IMR-90 (cell line): ENCODE results near the gene TEX44. TPM values are rescaled to one million over a fixed set of nuclear protein-coding genes. Genes with fewer than 3 reads are reported as not detected.

Experiments used
- ATAC-seq: fragments of 200-7000 bp; cut with Tn5 transposase; 2 replicates; pipeline ENCODE4 v1.9.1; 2020; ENCODE audit warnings: low read depth, mild to moderate bottlenecking, moderate library complexity
- BruUV-seq: library from RNA; stranded (reverse); fragments of 400-500 nt; replicated peaks from 2 replicates; lab custom pipeline; 2021; lab: Mats Ljungman, UMichigan
- CTCF ChIA-PET: fragments of 300-600 bp; formaldehyde crosslinking; extraction: SDS; loops from one replicate; lab custom pipeline; 2021; ENCODE audit warnings: antibody characterized with exemption; lab: Yijun Ruan, JAX
- POLR2A ChIA-PET: fragments of 300-600 bp; sonication (Branson Sonifier 250); formaldehyde crosslinking; loops from one replicate; lab custom pipeline; 2022; ENCODE audit warnings: antibody characterized with exemption; ENCODE audit not compliant: unreplicated experiment; lab: Charles Lee
- DNase-seq: peaks from one replicate; pipeline ENCODE4 v3.0.0; 2013
- H2AFZ ChIP-seq: replicated peaks from 2 replicates; pipeline ENCODE3; 2013; ENCODE audit warnings: low read length, mild to moderate bottlenecking; ENCODE audit not compliant: poor library complexity
- H2AK5ac ChIP-seq: 2 replicates; pipeline ENCODE4 v1.6.1; 2013; ENCODE audit warnings: low read depth, low read length, inconsistent platforms
- H2AK9ac ChIP-seq: replicated peaks from 2 replicates; pipeline ENCODE3; 2013; ENCODE audit warnings: mild to moderate bottlenecking, low read depth, low read length, moderate library complexity; ENCODE audit not compliant: poor library complexity
- H2BK120ac ChIP-seq: 2 replicates; pipeline ENCODE4 v1.6.1; 2013; ENCODE audit warnings: low read depth, low read length, inconsistent platforms
- H2BK15ac ChIP-seq: 3 replicates; pipeline ENCODE4 v1.6.1; 2013; ENCODE audit warnings: low read depth, low read length, inconsistent platforms
- H2BK20ac ChIP-seq: 2 replicates; pipeline ENCODE4 v1.6.1; 2013; ENCODE audit warnings: low read depth, mild to moderate bottlenecking, inconsistent platforms, low read length, moderate library complexity
- H2BK5ac ChIP-seq: 2 replicates; pipeline ENCODE4 v1.6.1; 2013; ENCODE audit warnings: mild to moderate bottlenecking, low read depth, low read length, inconsistent platforms; ENCODE audit not compliant: poor library complexity, severe bottlenecking
- H3K14ac ChIP-seq: replicated peaks from 2 replicates; pipeline ENCODE4 v1.6.1; 2013; ENCODE audit warnings: low read depth, low read length, inconsistent platforms
- H3K18ac ChIP-seq: 2 replicates; pipeline ENCODE4 v1.6.1; 2013; ENCODE audit warnings: low read depth, low read length, control low read depth
- H3K23ac ChIP-seq: 2 replicates; pipeline ENCODE4 v1.6.1; 2013; ENCODE audit warnings: low read depth, low read length, inconsistent platforms
- H3K27ac ChIP-seq: 2 replicates; pipeline ENCODE4 v1.5.1; 2013; ENCODE audit warnings: mild to moderate bottlenecking, control low read depth, low read length; ENCODE audit not compliant: insufficient read depth
- H3K27me3 ChIP-seq: 2 replicates; pipeline ENCODE4 v1.6.1; 2013; ENCODE audit warnings: low read length; ENCODE audit not compliant: control insufficient read depth, insufficient read depth
- H3K36me3 ChIP-seq: 2 replicates; pipeline ENCODE4 v1.6.1; 2013; ENCODE audit warnings: low read length, mixed read lengths; ENCODE audit not compliant: control insufficient read depth, insufficient read depth
- H3K4ac ChIP-seq: 2 replicates; pipeline ENCODE4 v1.6.1; 2013; ENCODE audit warnings: low read depth, low read length, inconsistent platforms
- H3K4me1 ChIP-seq: 2 replicates; pipeline ENCODE4 v1.6.1; 2013; ENCODE audit warnings: low read length, mixed read lengths; ENCODE audit not compliant: control insufficient read depth, insufficient read depth
- H3K4me2 ChIP-seq: 2 replicates; pipeline ENCODE4 v1.6.1; 2013; ENCODE audit warnings: low read depth, mild to moderate bottlenecking, control low read depth, low read length, moderate library complexity
- H3K4me3 ChIP-seq: 2 replicates; pipeline ENCODE4 v1.5.1; 2013; ENCODE audit warnings: low read depth, mild to moderate bottlenecking, control low read depth, low read length, moderate library complexity; ENCODE audit not compliant: insufficient read depth
- H3K56ac ChIP-seq: 2 replicates; pipeline ENCODE4 v1.6.1; 2013; ENCODE audit warnings: low read length, inconsistent platforms; ENCODE audit not compliant: insufficient read depth; ENCODE audit errors: extremely low read depth
- H3K79me1 ChIP-seq, 2 experiments: 2 replicates each; pipeline ENCODE4 v1.6.1; 2013; ENCODE audit warnings: low read length in 2 of 2, inconsistent platforms in 1 of 2, low read depth in 1 of 2
- H3K9ac ChIP-seq: 2 replicates; pipeline ENCODE4 v1.6.1; 2013; ENCODE audit warnings: low read depth, low read length, control low read depth
- H3K9me1 ChIP-seq: 2 replicates; pipeline ENCODE4 v1.6.1; 2013; ENCODE audit warnings: low read length, inconsistent platforms; ENCODE audit not compliant: insufficient read depth
- H3K9me3 ChIP-seq: 2 replicates; pipeline ENCODE4 v1.6.1; 2013; ENCODE audit warnings: low read length; ENCODE audit not compliant: control insufficient read depth, insufficient read depth
- H4K20me1 ChIP-seq: 2 replicates; pipeline ENCODE4 v1.6.1; 2013; ENCODE audit warnings: low read length, inconsistent platforms; ENCODE audit not compliant: insufficient read depth
- H4K5ac ChIP-seq: 2 replicates; pipeline ENCODE4 v1.6.1; 2013; ENCODE audit warnings: mild to moderate bottlenecking, low read depth, low read length, control low read depth
- H4K8ac ChIP-seq, 2 experiments: 2 replicates each; pipeline ENCODE4 v1.6.1; 2013; ENCODE audit warnings: low read depth in 2 of 2, low read length in 2 of 2, control low read depth in 1 of 2, inconsistent platforms in 1 of 2
- H4K91ac ChIP-seq: 2 replicates; pipeline ENCODE4 v1.6.1; 2013; ENCODE audit warnings: low read depth, low read length, inconsistent platforms; ENCODE audit not compliant: insufficient read depth
- CEBPB ChIP-seq: IDR thresholded peaks from 2 replicates; pipeline ENCODE4 v1.6.1; 2012; ENCODE audit warnings: low read depth, low read length, improper control_type of control experiment
- CTCF ChIP-seq: conservative IDR thresholded peaks from 2 replicates; pipeline ENCODE4 v1.5.1; 2012; ENCODE audit warnings: mild to moderate bottlenecking, low read depth, low read length, improper control_type of control experiment
- MAFK ChIP-seq: IDR thresholded peaks from 2 replicates; pipeline ENCODE4 v1.6.1; 2012; ENCODE audit warnings: low read depth, low read length, improper control_type of control experiment
- MAZ ChIP-seq: IDR thresholded peaks from 2 replicates; pipeline ENCODE4 v1.6.1; 2012; ENCODE audit warnings: low read depth, mild to moderate bottlenecking, low read length, improper control_type of control experiment, moderate library complexity, borderline replicate concordance
- RAD21 ChIP-seq: IDR thresholded peaks from 2 replicates; pipeline ENCODE4 v1.6.1; 2012; ENCODE audit warnings: low read length, improper control_type of control experiment
- SMC3 ChIP-seq: fragments of 150-350 bp; IDR thresholded peaks from 2 replicates; pipeline ENCODE4 v1.6.1; 2016; ENCODE audit warnings: low read depth, mild to moderate bottlenecking, antibody characterized with exemption, low read length, moderate library complexity
- USF2 ChIP-seq: fragments of 150-350 bp; IDR thresholded peaks from 2 replicates; pipeline ENCODE4 v1.6.1; 2017; ENCODE audit warnings: mild to moderate bottlenecking, antibody characterized with exemption, low read length, low read depth
- WGBS, 2 experiments: methylation state at CpG; one replicate each; pipeline versions ENCODE4 v1.1.5 to v1.1.7; 2013; ENCODE audit warnings: missing lambda C conversion rate in 2 of 2; ENCODE audit not compliant: insufficient read length in 1 of 2; ENCODE audit errors: extremely low coverage in 2 of 2; 5-methylcytosine and 5-hydroxymethylcytosine counted together
- dilution Hi-C: fragments of 300-500 bp; cut with HindIII; formaldehyde crosslinking; loops from one replicate; pipeline ENCODE4 v1.14.3; 2018; ENCODE audit warnings: low sequenced_read_pairs; ENCODE audit not compliant: unreplicated experiment
- in situ Hi-C: fragments of 300-500 bp; cut with MboI; formaldehyde crosslinking; loops from 3 replicates; pipeline ENCODE4 v1.14.3; 2019; ENCODE audit warnings: low sequenced_read_pairs, inconsistent platforms, mixed read lengths
- intact Hi-C: fragments of 100-400 bp; cut with micrococcal nuclease; formaldehyde crosslinking; loops from 2 replicates; pipeline ENCODE4 v1.10.0; 2022
- polyA plus RNA-seq, 3 experiments: library from polyadenylated mRNA; depleted of rRNA; stranded (reverse); fragments of >200 nt; gene quantifications; 2 replicates each; pipeline ENCODE4 v1.2.3, GENCODE V29; 2012; ENCODE audit warnings: low replicate concordance in 1 of 3
- total RNA-seq: library from RNA; depleted of rRNA; stranded (reverse); fragments of >200 nt; gene quantifications from 2 replicates; pipeline ENCODE4 v1.2.3, GENCODE V29; 2012

TEX44 gene
- total and polyA plus RNA-seq, 2 of the 4 experiments (the other 2 are of a cell fraction) = not detected

GRCh38 chr2:231557571-231558217 lies 35.0 kb upstream of the TEX44 start:
- Histone ChIP-seq H4K20me1 (no peaks in the 10 kb centered on the region), H4K5ac (no peak overlapping the region), H3K4me1 (peaks cover 8% of the 10 kb centered on the region; the same call in 1 of the 2 replicates), H3K36me3 (no peaks in the 10 kb centered on the region), H3K9me1 (no peaks in the 10 kb centered on the region), H4K91ac (no peak overlapping the region), H3K18ac (no peak overlapping the region), H3K79me1 (no peaks in the 10 kb centered on the region), H3K4me2 (no peak overlapping the region), H3K23ac (no peak overlapping the region), H2BK120ac (no peak overlapping the region), H3K56ac (no peak overlapping the region), H2AK9ac (peak overlapping the region; percentile 76), H4K8ac (no peak overlapping the region), H2AFZ (peak overlapping the region; percentile 84), H2BK20ac (no peak overlapping the region), H3K4ac (no peak overlapping the region), H3K14ac (no peak overlapping the region), H3K9ac (no peak overlapping the region), H2BK5ac (no peak overlapping the region), H3K9me3 (no peaks in the 10 kb centered on the region), H3K4me3 (no peak overlapping the region), H2BK15ac (no peak overlapping the region), H3K27me3 (no peaks in the 10 kb centered on the region), H3K27ac (no peak overlapping the region), H2AK5ac (no peak overlapping the region)
- peak; percentile 81 for DNase-seq
- ChIA-PET CTCF (interaction anchor here (0.7 to 1.7 kb wide), 4 partner anchors 8 to 44 kb away, joined by 3 to 8 read pairs (median 4); no protein-coding TSS in a partner anchor), POLR2A (no interaction called here)
- TF ChIP-seq SMC3 (peak; percentile 64), MAZ (no peak), CTCF (peak; percentile 82), RAD21 (peak; percentile 84), MAFK (peak; percentile 61), CEBPB (0 out of 2 replicates have a peak, but pooled peaks have one; percentile 40), USF2 (no peak)
- peak; percentile 95 for ATAC-seq
- in situ Hi-C loops (no loop called here), intact Hi-C loops (loop anchor here (1.0 kb wide), 3 partner anchors 40 to 94 kb away; no protein-coding TSS in a partner anchor), dilution Hi-C loops (no loop called here)
- BruUV-seq = no TSS peak
- 21% methylated on average over 6 of the region's 11 CpGs; no CpG with 5 or more reads in 1 of the 2 experiments for WGBS, 2 experiments
